AG04449 (cell line): Measurements from ENCODE around the gene GPHN.

Experiments used
- CTCF ChIA-PET: fragments of 350-600 bp; formaldehyde crosslinking; extraction: SDS; loops from one replicate; lab custom pipeline; 2021; ENCODE audit warnings: antibody characterized with exemption; lab: Yijun Ruan, JAX
- POLR2A ChIA-PET: fragments of 400-600, 350-600 bp; formaldehyde crosslinking; extraction: SDS; loops from one replicate; lab custom pipeline; 2020; ENCODE audit warnings: antibody characterized with exemption, inconsistent platforms; lab: Yijun Ruan, JAX
- DNase-seq: peaks from one replicate; pipeline ENCODE4 v3.0.0-alpha.2; 2010; ENCODE audit warnings: low read depth, low spot score
- H3K4me3 ChIP-seq: 2 replicates; pipeline ENCODE4 v1.5.1; 2011; ENCODE audit warnings: low read depth, mild to moderate bottlenecking, control low read depth, low read length
- TF ChIP-seq, protein P1 (sequence below): IDR thresholded peaks from one replicate; pipeline ENCODE4 v1.5.1; 2011; ENCODE audit warnings: mild to moderate bottlenecking, moderate library complexity, low read length, control low read depth, inconsistent platforms; ENCODE audit not compliant: insufficient read depth; ENCODE audit errors: missing control alignments

Gene GPHN

DNA sequence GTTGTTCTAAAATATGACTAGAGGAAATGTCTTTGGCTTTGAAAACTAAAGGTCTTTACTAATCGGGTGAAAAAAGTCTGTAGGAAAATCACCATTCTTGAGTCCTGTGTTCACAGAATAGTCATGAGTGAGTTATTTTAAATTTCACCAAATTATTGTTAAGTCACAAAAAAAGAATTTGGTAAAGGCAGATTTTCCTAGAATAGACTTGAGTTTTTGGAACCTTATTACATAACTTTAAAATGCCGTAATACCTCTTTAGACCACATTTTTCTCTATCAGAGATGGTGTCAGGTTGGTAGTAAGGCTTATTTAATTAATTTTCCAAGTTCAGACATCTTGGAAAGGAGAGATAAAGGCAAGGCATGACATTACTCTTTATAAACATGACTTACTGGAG is 496.6 kb downstream of the GPHN start:
- H3K4me3 ChIP-seq, result no peak overlapping the region
- TF ChIP-seq, protein P1, sequence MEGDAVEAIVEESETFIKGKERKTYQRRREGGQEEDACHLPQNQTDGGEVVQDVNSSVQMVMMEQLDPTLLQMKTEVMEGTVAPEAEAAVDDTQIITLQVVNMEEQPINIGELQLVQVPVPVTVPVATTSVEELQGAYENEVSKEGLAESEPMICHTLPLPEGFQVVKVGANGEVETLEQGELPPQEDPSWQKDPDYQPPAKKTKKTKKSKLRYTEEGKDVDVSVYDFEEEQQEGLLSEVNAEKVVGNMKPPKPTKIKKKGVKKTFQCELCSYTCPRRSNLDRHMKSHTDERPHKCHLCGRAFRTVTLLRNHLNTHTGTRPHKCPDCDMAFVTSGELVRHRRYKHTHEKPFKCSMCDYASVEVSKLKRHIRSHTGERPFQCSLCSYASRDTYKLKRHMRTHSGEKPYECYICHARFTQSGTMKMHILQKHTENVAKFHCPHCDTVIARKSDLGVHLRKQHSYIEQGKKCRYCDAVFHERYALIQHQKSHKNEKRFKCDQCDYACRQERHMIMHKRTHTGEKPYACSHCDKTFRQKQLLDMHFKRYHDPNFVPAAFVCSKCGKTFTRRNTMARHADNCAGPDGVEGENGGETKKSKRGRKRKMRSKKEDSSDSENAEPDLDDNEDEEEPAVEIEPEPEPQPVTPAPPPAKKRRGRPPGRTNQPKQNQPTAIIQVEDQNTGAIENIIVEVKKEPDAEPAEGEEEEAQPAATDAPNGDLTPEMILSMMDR, result no peak
- CTCF ChIA-PET, result no interaction called here

DNA sequence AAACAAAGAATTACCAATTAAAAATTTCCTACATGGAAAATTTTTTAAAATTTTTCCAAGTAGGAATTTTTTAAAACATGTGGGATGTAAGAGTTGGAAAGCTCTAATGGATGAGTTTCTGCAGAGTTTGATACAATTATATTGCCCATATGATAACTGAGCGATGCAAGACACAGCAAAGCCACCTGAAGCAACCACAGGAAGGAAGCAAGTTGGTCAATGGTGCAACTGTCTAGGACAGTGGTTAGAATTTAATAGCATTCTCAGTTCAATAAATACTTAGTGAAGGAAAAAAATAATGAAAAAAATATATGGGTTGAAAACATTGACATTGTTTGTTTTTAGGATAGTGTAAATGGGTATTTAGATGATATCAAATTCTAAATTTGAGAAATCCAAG is 502.7 kb downstream of the GPHN start:
- DNase-seq, result no peak
- TF ChIP-seq, protein P1, result no peak
- CTCF ChIA-PET, result interaction anchor here (0.7 kb wide), 1 partner anchor 37 kb away, joined by 3 read pairs; no protein-coding TSS in a partner anchor
- POLR2A ChIA-PET, result no interaction called here
- H3K4me3 ChIP-seq, result no peak overlapping the region

More for the DNA sequence above, 496.6 kb downstream of the GPHN start:
- DNase-seq, result no peak
- POLR2A ChIA-PET, result no interaction called here

DNA sequence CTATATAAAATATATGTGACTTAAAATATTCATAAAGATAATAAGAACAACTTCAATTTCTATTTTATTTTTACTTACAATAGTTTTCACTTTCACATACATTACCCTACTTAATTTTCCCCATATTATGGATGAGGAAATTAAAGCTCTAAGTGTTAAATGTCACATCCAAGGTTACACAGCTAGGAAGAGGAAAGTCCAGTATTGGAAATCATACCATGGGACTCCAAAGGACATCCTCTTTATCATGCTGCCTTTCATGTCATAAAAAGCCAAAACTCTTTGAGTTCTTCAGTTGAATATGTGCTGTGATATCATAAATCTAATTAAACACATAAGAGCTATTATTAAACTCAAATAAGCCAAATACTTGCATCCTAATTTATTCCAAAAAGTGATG is 508.9 kb downstream of the GPHN start:
- ChIA-PET CTCF (interaction anchor here (1.2 kb wide), 1 partner anchor 31 kb away, joined by 3 read pairs; no protein-coding TSS in a partner anchor), POLR2A (no interaction called here)
- no peak for DNase-seq
- no peak overlapping the region for H3K4me3 ChIP-seq
- TF ChIP-seq, protein P1, result no peak

DNA sequence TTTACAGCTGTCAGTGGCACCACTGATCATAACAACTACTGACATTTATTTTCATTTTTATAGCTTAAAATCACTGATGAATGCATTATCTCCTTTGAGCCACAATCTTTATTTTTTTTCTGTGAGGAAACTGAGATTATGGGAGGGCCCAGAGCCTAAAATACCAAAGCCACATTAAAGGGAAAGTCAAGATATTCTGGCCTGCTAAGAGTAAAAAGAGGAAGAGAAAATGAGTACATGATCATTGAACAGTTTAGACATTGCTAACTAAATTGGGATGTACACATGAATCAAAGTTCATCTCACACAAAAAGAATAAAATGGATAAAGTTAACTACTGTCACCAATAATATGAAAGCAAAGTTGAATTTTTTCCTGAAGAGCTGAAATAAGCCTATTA is 510.8 kb downstream of the GPHN start:
- TF ChIP-seq, protein P1, result no peak
- no peak overlapping the region for H3K4me3 ChIP-seq
- ChIA-PET POLR2A (no interaction called here), CTCF (interaction anchor here (1.2 kb wide), 1 partner anchor 30 kb away, joined by 3 read pairs; no protein-coding TSS in a partner anchor)
- DNase-seq, result no peak

DNA sequence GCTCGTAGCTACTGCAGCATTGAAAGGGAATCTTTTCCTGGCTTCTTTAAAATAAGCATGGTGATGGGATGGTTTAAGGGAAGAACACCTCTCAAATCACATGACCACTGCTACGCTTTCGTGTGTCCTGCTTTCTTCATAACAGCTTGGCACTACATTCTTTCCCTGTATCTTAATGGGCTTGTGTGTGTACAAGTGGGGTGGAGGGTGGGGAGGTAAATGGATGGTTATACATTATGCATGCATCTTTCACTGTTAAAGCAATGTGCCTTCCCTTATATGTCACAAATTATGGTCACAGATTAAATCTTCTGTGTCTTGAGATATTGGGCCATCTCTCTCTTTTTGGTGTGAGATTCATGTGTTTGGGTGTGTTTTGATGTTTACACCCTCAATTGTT is 511.8 kb downstream of the GPHN start:
- TF ChIP-seq, protein P1, result no peak
- no peak overlapping the region for H3K4me3 ChIP-seq
- DNase-seq, result no peak
- ChIA-PET POLR2A (no interaction called here), CTCF (no interaction called here)

DNA sequence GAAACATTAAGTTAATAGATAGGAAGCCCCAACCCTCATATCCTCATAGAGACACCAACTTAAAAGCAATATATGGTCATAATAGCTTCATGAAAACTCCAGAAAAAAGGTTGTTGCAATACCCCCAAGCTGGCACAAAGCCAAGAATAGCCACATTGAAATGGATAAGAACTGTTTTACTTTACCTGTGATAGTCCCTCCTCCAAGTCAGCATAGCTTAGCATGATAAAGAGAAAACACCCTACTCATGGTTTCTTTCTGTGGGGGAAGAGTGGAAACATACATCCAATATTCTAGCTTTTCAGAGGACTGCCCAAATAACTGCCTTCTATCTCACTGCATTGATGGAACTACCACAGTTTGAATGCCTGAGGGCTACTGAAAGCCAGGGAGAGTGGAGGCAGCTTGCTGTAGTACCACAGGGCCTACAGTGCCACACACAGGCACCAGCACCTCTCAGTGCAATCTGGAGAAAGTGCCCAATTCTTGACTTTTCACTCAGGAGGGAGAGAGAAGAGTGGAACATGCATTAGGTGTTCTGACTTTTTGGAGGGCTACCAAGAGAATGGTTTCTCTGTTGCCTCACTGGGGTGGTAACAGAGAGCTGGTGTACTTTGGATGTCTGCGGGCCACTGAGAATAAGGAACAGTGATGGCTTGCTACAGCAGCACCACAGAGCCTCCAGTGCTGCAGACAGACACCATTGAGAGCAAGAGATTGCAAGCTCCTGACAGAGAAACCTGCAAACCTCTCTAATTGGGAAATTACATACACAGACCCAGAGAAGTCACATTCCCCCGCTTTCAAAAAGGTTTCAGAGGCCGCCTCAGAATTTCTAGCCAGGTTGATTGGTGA is 524.2 kb downstream of the GPHN start:
- DNase-seq, result no peak
- POLR2A ChIA-PET, result no interaction called here
- CTCF ChIA-PET, result no interaction called here
- H3K4me3 ChIP-seq, result no peak overlapping the region
- TF ChIP-seq, protein P1, result no peak
